WTC11 (cell line): ENCODE measurements around the gene SNX13. TPM values are rescaled to one million over a fixed set of nuclear protein-coding genes. Genes with fewer than 3 reads are reported as not detected.

ENCODE experiments used
- ATAC-seq: fragments of 200-7000 bp; cut with Tn5 transposase; 2 replicates; pipeline ENCODE4 v1.10.0; 2021; ENCODE audit warnings: mild to moderate bottlenecking, moderate library complexity
- CTCF ChIA-PET: fragments of 300-600 bp; sonication (Branson Sonifier 250); formaldehyde crosslinking; loops from one replicate; lab custom pipeline; 2021; ENCODE audit warnings: antibody characterized with exemption; lab: Charles Lee
- POLR2A ChIA-PET: fragments of 350-600 bp; sonication (Branson Sonifier 250); formaldehyde crosslinking; loops from one replicate; lab custom pipeline; 2021; ENCODE audit warnings: antibody characterized with exemption; lab: Charles Lee
- DNase-seq: peaks from one replicate; pipeline ENCODE4 v3.0.0; 2021; ENCODE audit warnings: low spot score
- H3K27ac Mint-ChIP-seq: 2 replicates; pipeline ENCODE4 v1.8.0; 2021; ENCODE audit warnings: mixed read lengths
- H3K27me3 Mint-ChIP-seq: 2 replicates; pipeline ENCODE4 v1.8.0; 2021; ENCODE audit warnings: low read depth, mild to moderate bottlenecking, moderate library complexity, mixed read lengths
- H3K36me3 Mint-ChIP-seq: 2 replicates; pipeline ENCODE4 v1.8.0; 2021; ENCODE audit warnings: mixed read lengths
- H3K4me1 Mint-ChIP-seq: 2 replicates; pipeline ENCODE4 v1.8.0; 2022; ENCODE audit warnings: mixed read lengths
- H3K4me3 Mint-ChIP-seq: 2 replicates; pipeline ENCODE4 v1.8.0; 2021; ENCODE audit warnings: mild to moderate bottlenecking, moderate library complexity, mixed read lengths
- H3K9me3 Mint-ChIP-seq: 2 replicates; pipeline ENCODE4 v1.8.0; 2021; ENCODE audit warnings: mixed read lengths
- ATF2 ChIP-seq: sonication (generic); formaldehyde crosslinking; IDR thresholded peaks from 2 replicates; pipeline ENCODE4 v1.8.1; 2022; ENCODE audit warnings: low read depth, missing genetic modification reagents, borderline replicate concordance
- EMX1 ChIP-seq: fragments of 250-450 bp; sonication (Bioruptor Pico); IDR thresholded peaks from 2 replicates; pipeline ENCODE4 v1.8.0; 2021; ENCODE audit warnings: mild to moderate bottlenecking
- ESRRA ChIP-seq: sonication (generic); formaldehyde crosslinking; IDR thresholded peaks from 2 replicates; pipeline ENCODE4 v1.8.1; 2022; ENCODE audit warnings: mild to moderate bottlenecking, missing genetic modification reagents, borderline replicate concordance
- FOXK1 ChIP-seq: sonication (generic); formaldehyde crosslinking; IDR thresholded peaks from 2 replicates; pipeline ENCODE4 v1.8.0; 2022; ENCODE audit warnings: mild to moderate bottlenecking, moderate library complexity, missing genetic modification reagents
- HMGA2 ChIP-seq: fragments of 250-450 bp; sonication (Bioruptor Pico); IDR thresholded peaks from 2 replicates; pipeline ENCODE4 v1.4.0; 2021; ENCODE audit warnings: mild to moderate bottlenecking, moderate library complexity
- IRF1 ChIP-seq: sonication (generic); formaldehyde crosslinking; IDR thresholded peaks from 2 replicates; pipeline ENCODE4 v1.8.0; 2023; ENCODE audit warnings: missing genetic modification reagents
- NFATC4 ChIP-seq: fragments of 250-450 bp; sonication (Bioruptor Pico); IDR thresholded peaks from 2 replicates; pipeline ENCODE4 v1.9.0; 2021; ENCODE audit warnings: mild to moderate bottlenecking
- PREB ChIP-seq: sonication (generic); formaldehyde crosslinking; IDR thresholded peaks from 2 replicates; pipeline ENCODE4 v1.8.1; 2022; ENCODE audit warnings: mild to moderate bottlenecking, missing genetic modification reagents, moderate library complexity, borderline replicate concordance
- RELA ChIP-seq: sonication (generic); formaldehyde crosslinking; IDR thresholded peaks from 2 replicates; pipeline ENCODE4 v1.8.1; 2022; ENCODE audit warnings: missing genetic modification reagents, mild to moderate bottlenecking, borderline replicate concordance
- ZNF232 ChIP-seq: sonication (generic); formaldehyde crosslinking; IDR thresholded peaks from 2 replicates; pipeline ENCODE4 v1.8.0; 2022; ENCODE audit warnings: mild to moderate bottlenecking, missing genetic modification reagents
- ZNF396 ChIP-seq: fragments of 250-450 bp; sonication (Bioruptor Pico); IDR thresholded peaks from 2 replicates; pipeline ENCODE4 v1.8.0; 2021; ENCODE audit warnings: mild to moderate bottlenecking, moderate library complexity, borderline replicate concordance
- total RNA-seq: library from RNA; stranded (reverse); gene quantifications from 3 replicates; pipeline ENCODE4 v1.2.3, GENCODE V29; 2021
- TF ChIP-seq, protein P1 (sequence below): sonication (generic); formaldehyde crosslinking; IDR thresholded peaks from 2 replicates; pipeline ENCODE4 v1.8.0; 2023; ENCODE audit warnings: mild to moderate bottlenecking, missing genetic modification reagents
- TF ChIP-seq, protein P2 (sequence below): sonication (generic); formaldehyde crosslinking; IDR thresholded peaks from 2 replicates; pipeline ENCODE4 v1.8.1; 2023; ENCODE audit warnings: mild to moderate bottlenecking, missing genetic modification reagents
- TF ChIP-seq, protein P3 (sequence below): sonication (generic); formaldehyde crosslinking; IDR thresholded peaks from 2 replicates; pipeline ENCODE4 v1.8.1; 2023; ENCODE audit warnings: mild to moderate bottlenecking, missing genetic modification reagents, moderate library complexity
- TF ChIP-seq, protein P4 (sequence below): sonication (generic); formaldehyde crosslinking; IDR thresholded peaks from 2 replicates; pipeline ENCODE4 v1.8.0; 2022; ENCODE audit warnings: mild to moderate bottlenecking, missing genetic modification reagents

The SNX13 gene
- total RNA-seq, 1 experiment from 2014 or later: 27.5 TPM

DNA sequence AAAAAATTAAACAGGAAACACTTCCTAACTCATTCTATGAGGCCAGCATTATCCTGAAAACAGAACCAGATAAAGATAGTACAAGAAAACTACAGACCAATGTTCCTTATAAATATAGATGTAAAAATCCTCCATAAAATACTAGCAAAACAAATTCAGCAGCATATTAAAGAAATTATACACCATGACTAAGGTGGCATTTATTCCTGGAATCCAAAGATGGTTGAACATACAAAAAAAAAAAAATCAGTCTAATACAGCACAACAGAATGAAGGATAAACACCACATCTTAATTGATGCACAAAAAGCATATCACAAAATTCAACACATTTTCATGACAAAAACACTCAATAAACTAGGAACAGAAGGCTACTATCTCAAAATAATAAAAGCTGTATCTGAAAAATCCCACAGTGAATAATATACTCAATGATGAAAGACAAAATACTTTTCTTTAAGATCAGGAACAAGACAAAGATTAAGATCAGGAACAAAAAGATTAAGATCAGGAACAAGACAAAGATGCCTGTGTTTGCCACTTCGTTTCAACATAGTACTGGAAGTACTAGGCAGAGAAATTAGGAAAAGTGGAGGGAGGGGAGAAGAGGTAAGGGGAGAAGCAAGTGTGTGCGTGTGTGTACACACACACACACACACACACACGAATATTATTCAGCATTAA lies 95.6 kb downstream of the SNX13 start (continued):
- TF ChIP-seq, protein P1, sequence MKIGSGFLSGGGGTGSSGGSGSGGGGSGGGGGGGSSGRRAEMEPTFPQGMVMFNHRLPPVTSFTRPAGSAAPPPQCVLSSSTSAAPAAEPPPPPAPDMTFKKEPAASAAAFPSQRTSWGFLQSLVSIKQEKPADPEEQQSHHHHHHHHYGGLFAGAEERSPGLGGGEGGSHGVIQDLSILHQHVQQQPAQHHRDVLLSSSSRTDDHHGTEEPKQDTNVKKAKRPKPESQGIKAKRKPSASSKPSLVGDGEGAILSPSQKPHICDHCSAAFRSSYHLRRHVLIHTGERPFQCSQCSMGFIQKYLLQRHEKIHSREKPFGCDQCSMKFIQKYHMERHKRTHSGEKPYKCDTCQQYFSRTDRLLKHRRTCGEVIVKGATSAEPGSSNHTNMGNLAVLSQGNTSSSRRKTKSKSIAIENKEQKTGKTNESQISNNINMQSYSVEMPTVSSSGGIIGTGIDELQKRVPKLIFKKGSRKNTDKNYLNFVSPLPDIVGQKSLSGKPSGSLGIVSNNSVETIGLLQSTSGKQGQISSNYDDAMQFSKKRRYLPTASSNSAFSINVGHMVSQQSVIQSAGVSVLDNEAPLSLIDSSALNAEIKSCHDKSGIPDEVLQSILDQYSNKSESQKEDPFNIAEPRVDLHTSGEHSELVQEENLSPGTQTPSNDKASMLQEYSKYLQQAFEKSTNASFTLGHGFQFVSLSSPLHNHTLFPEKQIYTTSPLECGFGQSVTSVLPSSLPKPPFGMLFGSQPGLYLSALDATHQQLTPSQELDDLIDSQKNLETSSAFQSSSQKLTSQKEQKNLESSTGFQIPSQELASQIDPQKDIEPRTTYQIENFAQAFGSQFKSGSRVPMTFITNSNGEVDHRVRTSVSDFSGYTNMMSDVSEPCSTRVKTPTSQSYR (CRISPR knock-in tag): no peak
- TF ChIP-seq PREB (CRISPR knock-in tag): no peak
- no peak for TF ChIP-seq ESRRA

- TF ChIP-seq, protein P2, sequence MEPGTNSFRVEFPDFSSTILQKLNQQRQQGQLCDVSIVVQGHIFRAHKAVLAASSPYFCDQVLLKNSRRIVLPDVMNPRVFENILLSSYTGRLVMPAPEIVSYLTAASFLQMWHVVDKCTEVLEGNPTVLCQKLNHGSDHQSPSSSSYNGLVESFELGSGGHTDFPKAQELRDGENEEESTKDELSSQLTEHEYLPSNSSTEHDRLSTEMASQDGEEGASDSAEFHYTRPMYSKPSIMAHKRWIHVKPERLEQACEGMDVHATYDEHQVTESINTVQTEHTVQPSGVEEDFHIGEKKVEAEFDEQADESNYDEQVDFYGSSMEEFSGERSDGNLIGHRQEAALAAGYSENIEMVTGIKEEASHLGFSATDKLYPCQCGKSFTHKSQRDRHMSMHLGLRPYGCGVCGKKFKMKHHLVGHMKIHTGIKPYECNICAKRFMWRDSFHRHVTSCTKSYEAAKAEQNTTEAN (CRISPR knock-in tag): no peak
- TF ChIP-seq ATF2: no peak
- TF ChIP-seq ZNF232 (CRISPR knock-in tag): no peak
- TF ChIP-seq PREB (CRISPR knock-in tag): no peak
- TF ChIP-seq, protein P3, sequence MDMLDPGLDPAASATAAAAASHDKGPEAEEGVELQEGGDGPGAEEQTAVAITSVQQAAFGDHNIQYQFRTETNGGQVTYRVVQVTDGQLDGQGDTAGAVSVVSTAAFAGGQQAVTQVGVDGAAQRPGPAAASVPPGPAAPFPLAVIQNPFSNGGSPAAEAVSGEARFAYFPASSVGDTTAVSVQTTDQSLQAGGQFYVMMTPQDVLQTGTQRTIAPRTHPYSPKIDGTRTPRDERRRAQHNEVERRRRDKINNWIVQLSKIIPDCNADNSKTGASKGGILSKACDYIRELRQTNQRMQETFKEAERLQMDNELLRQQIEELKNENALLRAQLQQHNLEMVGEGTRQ (CRISPR knock-in tag): no peak
- TF ChIP-seq, protein P1 (CRISPR knock-in tag): no peak
- no peak overlapping the region for H3K4me3 Mint-ChIP-seq
- H3K36me3 Mint-ChIP-seq: peaks cover 4% of the 10 kb centered on the region
- no peak for ATAC-seq
- POLR2A ChIA-PET: no interaction called here
- no peaks in the 10 kb centered on the region for H3K9me3 Mint-ChIP-seq
- DNase-seq: no peak
- peaks cover 8% of the 10 kb centered on the region for H3K4me1 Mint-ChIP-seq
- CTCF ChIA-PET: no interaction called here
- H3K27ac Mint-ChIP-seq: peak overlapping the region; percentile 13; the same call in 1 of the 2 replicates
- H3K27me3 Mint-ChIP-seq: no peaks in the 10 kb centered on the region
Measured at GRCh38 chr7:17844022-17844421, 96.3 kb downstream of the SNX13 start.

GRCh38 chr7:17843041-17843440 lies 97.3 kb downstream of the SNX13 start:
- no peaks in the 10 kb centered on the region; the same call in 1 of the 2 replicates for H3K36me3 Mint-ChIP-seq
- H3K4me3 Mint-ChIP-seq: no peak overlapping the region
- no peak overlapping the region for H3K27ac Mint-ChIP-seq
- no peak for DNase-seq
- H3K9me3 Mint-ChIP-seq: no peaks in the 10 kb centered on the region
- H3K27me3 Mint-ChIP-seq: no peaks in the 10 kb centered on the region
- POLR2A ChIA-PET: no interaction called here
- ATAC-seq: no peak
- H3K4me1 Mint-ChIP-seq: peaks cover 8% of the 10 kb centered on the region
- CTCF ChIA-PET: no interaction called here
- TF ChIP-seq ZNF396 (no peak), FOXK1 (no peak), HMGA2 (CRISPR knock-in tag) (no peak), RELA (CRISPR knock-in tag) (no peak), NFATC4 (CRISPR knock-in tag) (no peak), EMX1 (CRISPR knock-in tag) (no peak), IRF1 (CRISPR knock-in tag) (no peak)
- TF ChIP-seq, protein P4, sequence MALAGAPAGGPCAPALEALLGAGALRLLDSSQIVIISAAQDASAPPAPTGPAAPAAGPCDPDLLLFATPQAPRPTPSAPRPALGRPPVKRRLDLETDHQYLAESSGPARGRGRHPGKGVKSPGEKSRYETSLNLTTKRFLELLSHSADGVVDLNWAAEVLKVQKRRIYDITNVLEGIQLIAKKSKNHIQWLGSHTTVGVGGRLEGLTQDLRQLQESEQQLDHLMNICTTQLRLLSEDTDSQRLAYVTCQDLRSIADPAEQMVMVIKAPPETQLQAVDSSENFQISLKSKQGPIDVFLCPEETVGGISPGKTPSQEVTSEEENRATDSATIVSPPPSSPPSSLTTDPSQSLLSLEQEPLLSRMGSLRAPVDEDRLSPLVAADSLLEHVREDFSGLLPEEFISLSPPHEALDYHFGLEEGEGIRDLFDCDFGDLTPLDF: no peak
- TF ChIP-seq, protein P2 (CRISPR knock-in tag): no peak
